GM18505 (cell line): ENCODE measurements around the gene STAP2.

Experiments
- ATAC-seq: cut with Tn5 transposase; IDR thresholded peaks from one replicate; pipeline ENCODE4 v1.9.1; 2021; ENCODE audit not compliant: unreplicated experiment
- POLR2A ChIP-seq: IDR thresholded peaks from 4 replicates; pipeline ENCODE4 v1.6.1; 2011; ENCODE audit warnings: borderline replicate concordance; ENCODE audit not compliant: insufficient read depth, insufficient read length; ENCODE audit errors: extremely low read depth

The STAP2 gene

GRCh38 chr19:4319067-4319718 lies 19.4 kb downstream of the STAP2 start:
- no peak for ATAC-seq

GRCh38 chr19:4318460-4318859 lies 20.2 kb downstream of the STAP2 start:
- no peak for TF ChIP-seq POLR2A
- ATAC-seq, result no peak

More at GRCh38 chr19:4319067-4319718, 19.4 kb downstream of the STAP2 start:
- no peak for TF ChIP-seq POLR2A

DNA sequence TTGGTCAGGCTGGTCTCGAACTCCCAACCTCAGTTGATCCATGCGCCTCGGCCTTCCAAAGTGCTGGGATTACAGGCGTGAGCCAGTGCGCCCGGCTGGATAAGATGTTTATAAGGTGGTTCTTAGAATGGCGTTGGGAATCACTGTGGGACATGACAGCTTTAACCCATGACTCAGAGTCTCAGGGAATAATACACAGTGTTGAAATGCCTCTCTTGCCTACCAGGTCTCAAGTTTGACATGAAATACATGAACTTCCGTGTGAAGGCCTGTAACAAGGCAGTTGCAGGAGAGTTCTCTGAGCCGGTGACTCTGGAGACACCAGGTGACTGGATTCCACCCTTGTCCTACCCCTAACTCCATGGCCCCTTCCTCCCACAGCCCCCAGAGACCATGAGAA lies 21.7 kb downstream of the STAP2 start:
- no peak for TF ChIP-seq POLR2A
- no peak for ATAC-seq

DNA sequence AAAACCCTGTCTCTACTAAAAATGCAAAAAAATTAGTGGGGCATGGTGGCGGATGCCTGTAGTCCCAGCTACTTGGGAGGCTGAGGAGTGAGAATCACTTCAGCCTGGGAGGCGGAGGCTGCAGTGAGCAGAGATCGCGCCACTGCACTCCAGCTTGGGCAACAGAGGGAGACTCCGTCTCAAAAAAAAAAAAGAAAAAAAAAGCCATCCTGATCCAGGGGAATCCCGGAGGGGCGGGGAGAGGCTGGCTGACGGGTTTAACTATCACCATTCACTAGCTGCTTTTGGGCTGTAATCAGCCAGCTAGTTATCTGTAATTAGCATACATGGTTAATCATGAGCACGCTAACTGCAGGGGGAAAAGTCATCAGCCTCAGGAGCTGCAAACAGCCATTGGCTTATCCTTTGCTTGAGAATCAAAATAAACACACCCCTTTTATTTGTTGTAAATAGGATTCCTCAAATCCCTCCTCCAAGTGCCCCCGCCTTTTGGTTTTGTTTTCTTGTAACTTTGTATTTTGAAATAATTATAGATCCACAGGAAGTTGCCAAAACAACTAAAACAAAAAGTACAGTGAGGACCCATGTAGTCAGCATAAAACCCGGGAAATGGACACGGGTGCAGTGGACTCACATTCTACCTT lies 24.7 kb downstream of the STAP2 start:
- no peak for TF ChIP-seq POLR2A

DNA sequence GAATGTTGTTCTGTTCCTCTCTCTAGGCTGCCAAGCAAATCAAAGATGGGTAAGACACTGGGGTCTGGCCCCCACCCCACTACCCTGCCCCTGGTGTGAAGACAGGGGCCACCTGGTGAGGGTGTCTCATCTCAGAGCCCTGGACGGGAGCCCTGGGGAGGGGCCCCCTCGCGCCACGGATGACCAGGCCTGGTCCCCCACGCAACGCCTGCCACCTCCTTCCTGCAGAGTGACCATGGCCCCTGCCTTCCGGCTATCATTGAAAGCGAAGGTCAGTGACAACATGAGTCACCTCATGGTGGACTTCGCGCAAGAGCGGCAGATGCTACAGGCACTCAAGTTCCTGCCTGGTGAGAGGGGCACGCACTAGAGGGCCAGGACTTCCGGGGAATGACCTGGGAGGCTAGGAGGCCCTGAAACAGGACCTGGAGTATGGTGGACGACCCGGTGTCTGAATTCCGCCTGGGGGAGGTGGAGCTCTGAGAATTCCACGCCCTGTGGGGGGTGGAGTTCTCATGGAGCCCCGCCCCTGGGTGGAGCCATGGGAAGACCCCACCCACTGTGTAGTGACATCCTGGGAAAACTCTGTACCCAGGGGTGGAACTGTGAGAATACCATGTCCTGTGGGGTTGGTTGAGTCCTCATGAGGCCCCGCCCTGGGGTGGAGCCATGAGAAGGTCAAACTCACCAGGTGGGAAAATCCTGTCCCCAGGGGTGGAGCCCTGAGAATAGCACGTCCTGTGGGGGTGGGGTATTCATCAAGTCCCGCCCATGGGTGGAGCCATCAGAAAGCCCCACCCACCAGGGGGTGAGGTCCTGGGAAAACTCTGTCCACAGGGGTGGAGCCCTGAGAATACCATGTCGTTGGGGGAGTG lies 28.1 kb downstream of the STAP2 start:
- no peak for TF ChIP-seq POLR2A
- ATAC-seq, result no peak

More for the DNA sequence above, 24.7 kb downstream of the STAP2 start:
- no peak for ATAC-seq

- ATAC-seq, result no peak
- TF ChIP-seq POLR2A, result no peak
These were observed 33.0 kb downstream of the STAP2 start for GRCh38 chr19:4305659-4306058.

- no peak for ATAC-seq
- TF ChIP-seq POLR2A, result no peak
These were observed 33.4 kb downstream of the STAP2 start for GRCh38 chr19:4305257-4305612.

DNA sequence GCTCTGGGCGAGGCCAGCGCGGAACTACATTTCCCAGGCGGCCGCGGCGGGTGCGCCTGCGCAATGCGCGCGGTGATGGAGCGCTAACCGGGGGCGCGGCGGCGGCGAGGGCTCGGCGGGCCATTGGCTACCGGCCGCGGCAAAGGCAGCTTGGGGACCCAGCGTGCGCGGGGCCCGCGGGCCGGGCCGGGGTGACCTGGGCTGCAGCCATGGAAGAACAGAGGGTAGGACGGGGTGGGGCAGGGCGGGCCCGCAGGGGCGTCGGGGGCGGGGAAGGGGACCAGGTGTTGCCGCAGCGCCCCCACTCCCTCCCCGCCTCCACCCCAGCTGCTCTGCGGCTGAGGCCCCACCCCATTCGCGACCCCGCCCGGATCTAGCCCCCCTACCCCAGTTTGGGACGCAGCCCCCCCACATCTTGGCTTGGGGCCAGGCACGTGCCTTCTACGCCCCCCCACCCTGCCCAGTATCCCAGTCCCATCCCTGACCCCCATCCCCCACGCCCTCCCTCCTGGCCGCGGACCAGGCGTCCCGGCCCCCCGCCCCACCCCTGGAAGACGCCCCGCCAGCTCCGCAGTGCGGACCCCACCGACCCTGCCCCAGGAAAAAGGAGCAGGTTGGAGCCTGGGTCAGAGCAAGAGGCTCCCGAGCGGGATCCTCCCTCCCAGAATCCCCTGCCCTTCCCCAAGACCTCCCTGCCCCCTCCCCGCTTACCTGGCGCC lies 33.9 kb downstream of the STAP2 start, which contains the start of gene FSD1:
TSS of gene FSD1 (plus strand) at position 61 of the 719 bp plus-strand sequence. CDS start at position 210, 149 bp downstream.
- ATAC-seq, result no peak

DNA sequence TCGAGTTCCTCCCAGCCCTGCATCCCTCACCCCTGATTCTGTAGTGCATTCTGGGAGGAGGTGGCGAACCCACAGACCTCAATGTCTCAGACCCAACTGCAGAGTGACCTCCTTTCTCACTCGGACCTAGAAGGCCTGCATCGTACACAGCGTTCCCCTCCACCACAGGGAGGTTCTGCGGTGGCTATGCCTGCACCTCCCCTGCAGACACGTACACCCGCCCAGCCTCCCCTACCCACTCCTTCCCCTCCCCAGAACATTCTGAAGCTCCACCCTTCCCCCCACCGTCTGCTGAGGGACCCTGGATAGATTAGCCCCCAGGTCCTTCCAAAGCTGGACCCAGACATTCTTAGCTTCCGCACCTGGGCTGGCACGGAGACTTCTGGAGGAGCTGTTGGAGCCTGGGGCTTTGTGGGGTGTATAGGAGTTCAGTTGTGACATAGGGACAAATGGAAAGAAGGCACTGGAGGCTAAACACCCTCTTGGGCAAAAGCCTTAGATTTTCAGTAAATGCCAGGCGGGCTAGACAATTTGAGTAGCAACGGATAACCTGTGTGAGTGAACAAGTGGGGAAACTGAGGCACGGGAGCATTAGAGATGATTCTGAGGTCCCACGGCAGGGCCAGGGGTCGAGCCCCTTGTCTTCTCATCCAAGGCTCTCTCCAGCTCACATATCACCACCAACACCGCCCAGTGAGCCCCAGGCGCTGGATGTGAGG lies 34.6 kb downstream of the STAP2 start:
- no peak for ATAC-seq

More for the DNA sequence above, 33.9 kb downstream of the STAP2 start, which contains the start of gene FSD1:
- TF ChIP-seq POLR2A, result no peak

DNA sequence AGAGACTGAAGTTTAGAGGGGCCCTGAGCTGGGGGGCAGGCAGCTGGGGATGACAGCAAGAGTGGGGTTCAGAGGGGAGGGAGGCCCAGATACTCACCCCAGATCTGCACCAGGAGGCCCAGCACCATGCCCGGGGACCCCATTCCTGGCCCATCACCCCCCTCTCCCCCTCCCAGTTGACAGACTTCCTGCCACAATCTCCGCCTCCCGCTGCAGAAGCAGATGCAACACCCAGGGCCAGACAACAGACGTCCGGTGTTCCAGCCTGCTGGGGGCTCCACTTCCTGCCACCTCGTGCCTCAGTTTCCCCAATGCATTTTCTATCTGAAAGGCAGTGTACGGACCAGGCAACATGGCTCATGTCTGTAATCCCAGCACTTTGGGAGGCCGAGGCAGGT lies 36.4 kb downstream of the STAP2 start, which contains the start of gene TMIGD2:
TSS of gene TMIGD2 (minus strand) at position 147 of the 398 bp plus-strand sequence. CDS start at position 143, 4 bp downstream.
- TF ChIP-seq POLR2A, result no peak
- no peak for ATAC-seq

More for the DNA sequence above, 34.6 kb downstream of the STAP2 start:
- TF ChIP-seq POLR2A, result no peak

- ATAC-seq, result no peak
- TF ChIP-seq POLR2A, result no peak
These were observed 36.9 kb downstream of the STAP2 start for GRCh38 chr19:4301590-4302242.

DNA sequence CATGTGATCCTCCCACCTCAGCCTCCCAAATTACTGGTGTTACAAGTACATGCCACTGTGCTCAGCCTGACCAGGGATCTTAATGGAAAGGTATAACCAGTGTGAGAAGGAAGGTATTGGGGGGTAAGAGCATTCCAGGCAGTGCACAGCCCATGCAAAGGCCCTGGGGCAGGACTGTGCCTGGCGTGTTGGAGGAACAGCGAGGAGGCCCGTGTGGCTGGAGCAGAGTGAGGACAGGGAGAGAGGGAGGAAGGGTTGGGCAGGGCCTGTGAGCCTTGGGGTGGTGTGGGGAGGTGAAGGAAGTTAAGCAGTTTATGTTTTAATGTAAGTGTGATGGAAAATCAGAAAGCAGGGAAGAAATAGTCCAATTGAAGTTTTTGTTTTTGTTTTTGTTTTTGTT lies 38.0 kb downstream of the STAP2 start:
- TF ChIP-seq POLR2A, result no peak
- no peak for ATAC-seq
